MG63 (cell line): ENCODE measurements around the gene MSL3B.

Experiments
- DNase-seq: peaks from one replicate; pipeline ENCODE4 v3.0.0-alpha.2; 2020
- H3K27me3 ChIP-seq: fragments of 250-450 bp; sonication (Bioruptor Pico); 2 replicates; pipeline ENCODE4 v1.5.1; 2020; ENCODE audit warnings: mild to moderate bottlenecking, moderate library complexity
- H3K36me3 ChIP-seq: fragments of 250-450 bp; sonication (Bioruptor Pico); 2 replicates; pipeline ENCODE4 v1.5.1; 2020; ENCODE audit warnings: mild to moderate bottlenecking, moderate library complexity
- H3K4me3 ChIP-seq: fragments of 250-450 bp; sonication (Bioruptor Pico); 2 replicates; pipeline ENCODE4 v1.5.1; 2020; ENCODE audit warnings: mild to moderate bottlenecking, moderate library complexity
- H3K9me3 ChIP-seq: fragments of 250-450 bp; sonication (Bioruptor Pico); 2 replicates; pipeline ENCODE4 v1.5.1; 2020; ENCODE audit warnings: mild to moderate bottlenecking, moderate library complexity

The MSL3B gene

GRCh38 chr2:233829193-233830110, 38.7 kb downstream of the MSL3B start:
- no peak overlapping the region for H3K4me3 ChIP-seq
- peaks cover 3% of the 10 kb centered on the region for H3K36me3 ChIP-seq
- peaks cover 4% of the 10 kb centered on the region; the same call in 1 of the 2 replicates for H3K9me3 ChIP-seq
- no peaks in the 10 kb centered on the region for H3K27me3 ChIP-seq
- no peak for DNase-seq

- no peak for DNase-seq
- no peak overlapping the region for H3K4me3 ChIP-seq
- no peaks in the 10 kb centered on the region for H3K36me3 ChIP-seq
- H3K9me3 ChIP-seq = peaks cover 4% of the 10 kb centered on the region; the same call in 1 of the 2 replicates
- H3K27me3 ChIP-seq = no peaks in the 10 kb centered on the region
These were observed 39.5 kb downstream of the MSL3B start for GRCh38 chr2:233828546-233829192.

- H3K4me3 ChIP-seq = no peak overlapping the region
- DNase-seq = no peak
- H3K27me3 ChIP-seq = no peaks in the 10 kb centered on the region
- H3K9me3 ChIP-seq = peaks cover 4% of the 10 kb centered on the region; the same call in 1 of the 2 replicates
- no peaks in the 10 kb centered on the region for H3K36me3 ChIP-seq
These were observed 43.8 kb downstream of the MSL3B start for GRCh38 chr2:233824373-233824772.

GRCh38 chr2:233823731-233824121, 44.5 kb downstream of the MSL3B start:
- DNase-seq = no peak
- H3K9me3 ChIP-seq = peaks cover 4% of the 10 kb centered on the region; the same call in 1 of the 2 replicates
- H3K27me3 ChIP-seq = no peaks in the 10 kb centered on the region
- no peak overlapping the region for H3K4me3 ChIP-seq
- no peaks in the 10 kb centered on the region for H3K36me3 ChIP-seq

GRCh38 chr2:233822781-233823730, 45.1 kb downstream of the MSL3B start:
- DNase-seq = no peak
- no peaks in the 10 kb centered on the region for H3K27me3 ChIP-seq

GRCh38 chr2:233822101-233822771, 46.0 kb downstream of the MSL3B start:
- no peaks in the 10 kb centered on the region for H3K36me3 ChIP-seq
- H3K27me3 ChIP-seq = no peaks in the 10 kb centered on the region
- H3K9me3 ChIP-seq = peaks cover 4% of the 10 kb centered on the region; the same call in 1 of the 2 replicates
- DNase-seq = no peak
- no peak overlapping the region for H3K4me3 ChIP-seq

More at GRCh38 chr2:233822781-233823730, 45.1 kb downstream of the MSL3B start:
- Histone ChIP-seq H3K4me3 (no peak overlapping the region), H3K36me3 (no peaks in the 10 kb centered on the region), H3K9me3 (peaks cover 4% of the 10 kb centered on the region; the same call in 1 of the 2 replicates)

- Histone ChIP-seq H3K4me3 (no peak overlapping the region), H3K36me3 (no peaks in the 10 kb centered on the region), H3K9me3 (peaks cover 4% of the 10 kb centered on the region; the same call in 1 of the 2 replicates), H3K27me3 (no peaks in the 10 kb centered on the region)
- no peak for DNase-seq
These were observed 46.5 kb downstream of the MSL3B start for GRCh38 chr2:233821709-233822100.

- Histone ChIP-seq H3K36me3 (no peaks in the 10 kb centered on the region), H3K9me3 (peaks cover 2% of the 10 kb centered on the region; the same call in 1 of the 2 replicates), H3K27me3 (no peaks in the 10 kb centered on the region), H3K4me3 (no peak overlapping the region)
- DNase-seq = no peak
These were observed 47.0 kb downstream of the MSL3B start for GRCh38 chr2:233821196-233821595.

GRCh38 chr2:233820774-233821105, 47.4 kb downstream of the MSL3B start:
- Histone ChIP-seq H3K4me3 (no peak overlapping the region), H3K36me3 (no peaks in the 10 kb centered on the region), H3K27me3 (no peaks in the 10 kb centered on the region), H3K9me3 (no peaks in the 10 kb centered on the region)
- DNase-seq = no peak

- Histone ChIP-seq H3K27me3 (no peaks in the 10 kb centered on the region), H3K9me3 (no peaks in the 10 kb centered on the region), H3K4me3 (no peak overlapping the region), H3K36me3 (no peaks in the 10 kb centered on the region)
- DNase-seq = no peak
These were observed 48.1 kb downstream of the MSL3B start for GRCh38 chr2:233819884-233820773.

- Histone ChIP-seq H3K4me3 (no peak overlapping the region), H3K27me3 (no peaks in the 10 kb centered on the region), H3K9me3 (no peaks in the 10 kb centered on the region), H3K36me3 (no peaks in the 10 kb centered on the region)
- DNase-seq = no peak
These were observed 49.3 kb downstream of the MSL3B start for GRCh38 chr2:233818639-233819621.

GRCh38 chr2:233817995-233818638, 50.1 kb downstream of the MSL3B start:
- Histone ChIP-seq H3K9me3 (no peaks in the 10 kb centered on the region), H3K4me3 (no peak overlapping the region), H3K36me3 (no peaks in the 10 kb centered on the region), H3K27me3 (no peaks in the 10 kb centered on the region)
- DNase-seq = no peak

- H3K4me3 ChIP-seq = no peak overlapping the region
- DNase-seq = no peak
- no peaks in the 10 kb centered on the region for H3K9me3 ChIP-seq
- no peaks in the 10 kb centered on the region for H3K27me3 ChIP-seq
- H3K36me3 ChIP-seq = no peaks in the 10 kb centered on the region
These were observed 50.8 kb downstream of the MSL3B start for GRCh38 chr2:233817361-233817911.

- no peak for DNase-seq
- no peaks in the 10 kb centered on the region for H3K9me3 ChIP-seq
- H3K36me3 ChIP-seq = no peaks in the 10 kb centered on the region
- no peak overlapping the region for H3K4me3 ChIP-seq
- H3K27me3 ChIP-seq = no peaks in the 10 kb centered on the region
These were observed 51.4 kb downstream of the MSL3B start for GRCh38 chr2:233816771-233817170.
